Measurements from ENCODE around the gene DHRSX.
"Not testable (repeated sequence)": the region's sequence is repeated elsewhere in the genome, so short reads cannot be mapped to it uniquely, and the experiment has no call there.

Gene DHRSX

DNA sequence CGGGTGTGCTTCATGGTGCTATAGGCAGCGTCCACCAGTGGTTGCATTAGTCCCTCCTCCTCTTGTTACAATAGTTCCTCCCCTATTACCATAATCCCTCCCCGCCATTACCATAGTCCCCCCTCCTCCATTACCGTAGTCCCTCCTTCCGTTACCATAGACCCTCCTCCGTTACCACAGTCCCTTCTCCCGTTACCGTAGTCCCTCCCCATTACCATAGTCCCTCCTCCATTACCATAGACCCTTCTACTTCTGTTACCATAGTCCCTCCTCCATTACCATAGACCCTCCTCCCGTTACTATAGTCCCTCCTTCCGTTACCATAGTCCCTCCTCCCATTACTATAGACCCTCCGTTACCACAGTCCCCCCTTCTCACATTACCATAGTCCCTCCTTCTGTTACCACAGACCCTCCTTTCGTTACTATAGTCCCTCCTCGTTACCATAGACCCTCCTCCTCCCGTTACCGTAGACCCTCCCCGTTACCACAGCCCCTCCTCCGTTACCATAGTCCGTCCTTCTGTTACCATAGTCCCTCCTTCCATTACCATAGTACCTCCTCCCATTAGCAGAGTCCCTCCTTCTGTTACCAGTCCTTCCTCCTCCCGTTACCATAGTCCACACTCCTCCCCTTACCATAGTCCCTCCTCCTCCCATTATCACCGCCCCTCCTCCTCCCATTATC, 129.6 kb downstream of the DHRSX start:
- DNase-seq (ENCODE audit: low read depth in 2 of 3, low spot score in 1 of 3): no peak

DNA sequence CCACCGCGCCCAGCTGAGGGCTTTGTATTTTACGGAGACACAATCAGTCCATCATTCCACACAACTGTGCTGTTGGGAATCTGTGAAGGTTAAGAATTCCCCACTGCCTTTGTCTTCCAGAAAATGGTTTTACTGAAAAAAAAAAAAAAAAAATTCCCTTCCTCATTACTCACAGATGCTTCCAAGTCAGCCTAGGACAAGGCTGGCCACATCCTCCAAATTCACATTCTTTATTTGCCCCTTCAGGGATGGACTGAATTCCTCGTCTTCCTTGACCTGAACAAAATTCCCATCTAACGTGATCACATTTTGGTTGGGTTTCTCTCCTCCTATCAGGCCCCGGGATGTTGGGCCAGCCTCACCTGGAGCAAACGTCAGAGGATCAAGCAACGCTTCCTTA, 130.3 kb downstream of the DHRSX start:
- no peak for DNase-seq (ENCODE audit: low read depth in 2 of 3, low spot score in 1 of 3)

DNA sequence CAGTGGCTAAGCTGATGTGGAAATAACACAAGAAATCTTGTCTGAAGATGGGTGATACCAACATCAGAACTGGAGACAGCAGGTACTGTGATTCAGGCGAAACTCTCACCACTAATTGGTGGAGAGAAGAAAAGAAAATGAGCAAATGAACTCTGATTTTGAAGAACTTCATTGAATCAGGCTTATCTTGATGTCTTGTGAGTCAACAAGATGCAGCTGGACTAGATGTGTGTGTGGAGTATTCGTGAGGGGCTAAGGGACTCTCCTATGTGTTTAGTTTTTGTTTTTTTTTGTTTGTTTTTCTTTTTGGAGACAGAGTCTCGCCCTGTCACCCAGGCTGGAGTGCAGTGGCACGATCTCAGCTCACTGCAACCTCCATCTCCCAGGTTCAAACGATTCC, 131.6 kb downstream of the DHRSX start:
- no peak for DNase-seq (ENCODE audit: low read depth in 2 of 3, low spot score in 1 of 3)

DNA sequence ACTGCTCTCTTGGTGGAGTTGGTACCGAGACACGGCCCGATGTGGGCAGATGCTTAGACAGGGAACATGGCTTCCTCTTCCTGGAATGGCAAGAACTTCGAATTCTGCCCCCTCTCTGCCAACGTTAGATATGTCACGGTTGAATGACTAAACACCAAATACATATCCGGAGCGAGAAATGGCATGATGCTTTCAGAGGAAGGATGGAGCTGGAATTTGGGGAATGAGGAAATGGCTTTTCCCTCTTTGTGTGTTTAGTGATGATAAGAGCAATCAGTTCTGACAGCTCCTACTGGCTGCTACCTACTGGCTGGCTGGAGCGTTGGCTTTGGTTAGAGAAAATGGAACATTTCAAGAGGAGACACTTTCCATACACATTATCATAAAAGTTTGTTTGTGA, 140.0 kb downstream of the DHRSX start:
- DNase-seq (ENCODE audit: low read depth in 2 of 3, low spot score in 1 of 3): no peak

DNA sequence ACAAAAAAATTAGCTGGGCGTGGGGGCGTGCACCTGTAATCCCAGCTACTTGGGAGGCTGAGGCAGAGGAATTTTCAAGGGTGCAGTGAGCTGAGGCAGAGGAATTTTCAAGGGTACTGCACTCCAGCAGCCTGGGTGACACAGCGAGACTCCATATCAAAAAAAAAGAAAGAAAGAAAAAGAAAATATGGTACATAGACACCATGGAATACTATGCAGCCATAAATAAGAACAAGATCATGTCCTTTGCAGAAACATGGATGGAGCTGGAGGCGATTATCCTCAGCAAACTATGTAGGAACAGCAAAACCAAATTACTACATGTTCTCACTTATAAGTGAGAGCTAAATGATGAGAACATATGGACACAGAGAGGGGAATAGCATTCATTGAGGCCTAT, 141.3 kb downstream of the DHRSX start:
- not testable (repeated sequence) for DNase-seq (ENCODE audit: low read depth in 2 of 3, low spot score in 1 of 3)

DNA sequence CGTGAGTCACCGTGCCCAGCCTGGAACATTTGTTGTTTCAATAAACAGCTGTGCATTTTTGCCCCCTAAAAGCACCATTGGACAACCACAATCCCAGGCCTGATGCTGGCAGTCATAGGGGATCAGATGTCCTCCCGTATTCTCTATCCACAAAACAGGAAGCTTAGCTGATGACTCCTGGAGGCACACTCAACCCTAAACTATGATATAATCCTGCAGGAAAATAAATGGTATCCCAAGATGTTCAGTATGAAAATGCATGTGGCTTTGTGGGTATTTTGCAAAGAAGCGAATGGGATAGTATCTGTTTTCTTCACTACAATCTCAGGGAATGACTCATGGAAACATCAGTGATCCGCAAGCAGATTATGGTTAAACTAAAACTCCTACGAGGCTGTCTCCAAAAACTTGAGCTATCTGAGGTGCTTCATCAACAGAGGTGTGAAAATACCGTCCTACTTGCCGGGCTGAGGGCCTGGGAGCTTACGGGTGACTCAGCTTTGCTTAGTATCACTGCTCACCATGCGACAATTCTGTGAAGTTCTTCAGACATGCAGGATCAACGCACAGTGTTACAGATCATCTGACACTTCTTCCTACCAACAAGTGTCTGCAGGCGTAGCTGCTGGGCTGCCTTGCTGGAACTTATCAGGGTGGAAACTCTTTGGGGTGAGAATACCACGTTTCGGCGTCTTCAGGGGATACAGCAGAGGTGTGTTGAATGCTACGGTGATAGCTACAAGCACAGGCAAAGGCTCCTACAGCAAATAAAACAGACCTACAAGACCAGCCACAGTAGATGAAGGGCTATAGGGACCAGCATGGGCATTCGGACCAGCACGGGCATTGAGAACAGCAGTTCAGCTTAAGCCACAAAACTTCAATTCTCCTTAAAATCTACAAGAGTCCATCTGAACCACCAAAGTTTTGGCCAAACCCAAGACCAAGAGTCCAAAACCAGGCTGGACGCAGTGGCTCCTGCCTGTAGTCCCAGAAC, 148.5 kb downstream of the DHRSX start:
- no peak for DNase-seq (ENCODE audit: low read depth in 2 of 3, low spot score in 1 of 3)

DNA sequence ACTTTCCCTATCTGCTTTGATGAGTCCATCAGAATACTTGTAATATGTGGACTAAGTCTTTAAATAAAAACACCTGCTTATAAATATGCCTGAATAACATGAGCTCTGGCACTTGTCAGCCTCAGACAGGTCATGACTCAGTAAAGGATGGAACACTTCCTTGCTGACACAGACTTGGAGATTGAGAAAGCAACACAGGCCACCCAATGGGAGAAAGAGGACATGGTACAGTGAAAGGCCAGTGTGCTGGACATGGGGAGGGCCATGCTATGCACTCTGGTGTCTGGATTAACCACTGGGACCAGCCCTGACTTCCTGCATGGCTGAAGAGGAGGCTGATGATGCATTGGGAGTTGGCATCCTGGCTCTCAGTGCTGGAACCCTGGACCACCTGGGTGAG, 149.5 kb downstream of the DHRSX start:
- no peak for DNase-seq (ENCODE audit: low read depth in 2 of 3, low spot score in 1 of 3)

DNA sequence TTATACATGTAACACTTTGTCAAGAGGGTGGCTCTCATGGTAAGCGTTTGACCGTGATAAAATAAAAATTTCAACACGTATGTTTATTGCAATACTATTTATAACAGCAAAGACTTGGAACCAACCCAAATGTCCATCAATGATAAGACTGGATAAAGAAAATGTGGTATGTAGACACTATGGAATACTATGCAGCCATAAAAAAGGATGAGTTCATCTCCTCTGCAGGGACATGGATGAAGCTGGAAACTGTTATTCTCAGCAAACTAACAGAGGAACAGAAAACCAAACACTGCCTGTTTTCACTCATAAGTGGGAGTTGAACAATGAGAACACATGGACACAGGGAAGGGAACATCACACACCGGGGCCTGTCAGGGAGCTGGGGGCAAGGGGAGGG, 150.1 kb downstream of the DHRSX start:
- DNase-seq (ENCODE audit: low read depth in 2 of 3, low spot score in 1 of 3): not testable (repeated sequence)

DNA sequence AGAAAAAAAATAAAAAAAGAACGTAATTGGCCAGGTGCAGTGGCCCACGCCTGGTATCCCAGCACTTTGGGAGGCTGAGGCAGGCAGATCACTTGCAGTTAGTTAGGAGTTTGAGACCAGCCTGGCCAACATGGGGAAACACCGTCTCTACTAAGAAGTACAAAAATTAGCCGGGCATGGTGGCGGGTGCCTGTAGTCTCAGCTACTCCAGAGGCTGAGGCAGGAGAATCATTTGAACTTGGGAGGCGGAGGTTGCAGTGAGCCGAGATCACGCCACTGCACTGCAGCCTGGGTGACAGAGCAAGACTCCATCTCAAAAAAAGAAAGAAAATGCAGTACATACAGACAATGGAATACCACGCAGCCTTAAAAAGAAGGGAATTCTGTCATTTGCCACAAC, 150.7 kb downstream of the DHRSX start:
- not testable (repeated sequence) for DNase-seq (ENCODE audit: low read depth in 2 of 3, low spot score in 1 of 3)

DNA sequence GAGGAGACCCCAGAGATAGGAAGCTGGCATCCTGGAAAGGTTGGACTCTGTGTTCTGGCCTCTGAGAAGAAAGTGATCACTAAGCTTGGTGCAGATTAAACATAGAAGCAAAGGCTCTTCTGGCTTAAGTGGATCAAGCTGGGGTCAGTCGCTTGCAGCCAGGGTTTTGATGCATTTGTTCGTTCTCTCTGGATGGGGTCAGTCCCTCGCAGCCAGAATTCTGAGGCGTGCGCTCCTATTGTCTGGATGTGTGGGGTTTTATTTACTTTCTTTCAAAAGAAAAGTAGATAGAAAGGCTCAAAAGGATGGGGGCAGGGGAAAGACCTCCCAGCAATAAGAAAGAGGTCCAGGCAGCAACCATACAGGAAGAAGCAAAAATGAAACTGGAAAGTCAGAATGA, 152.6 kb downstream of the DHRSX start:
- DNase-seq (ENCODE audit: low read depth in 2 of 3, low spot score in 1 of 3): no peak

DNA sequence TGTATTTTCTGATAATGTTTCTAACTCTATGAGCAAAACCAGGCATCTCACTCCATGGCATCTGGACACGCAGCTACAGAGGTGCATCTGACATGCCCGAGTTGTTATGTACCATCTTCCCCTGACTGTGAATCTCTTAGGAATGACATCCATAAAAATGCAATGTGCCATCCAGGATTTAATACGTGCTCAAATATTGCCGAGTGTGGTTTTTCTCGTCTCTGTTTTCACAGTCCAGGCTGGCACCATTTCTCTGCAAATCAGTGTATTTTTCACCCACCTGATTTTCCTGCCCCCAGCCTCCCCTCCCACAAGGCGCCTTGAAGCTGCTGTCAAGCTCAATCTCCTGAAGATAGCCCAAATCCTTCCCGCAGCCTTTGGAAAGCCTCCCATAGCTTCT, 154.6 kb downstream of the DHRSX start:
- no peak for DNase-seq (ENCODE audit: low read depth in 2 of 3, low spot score in 1 of 3)

DNA sequence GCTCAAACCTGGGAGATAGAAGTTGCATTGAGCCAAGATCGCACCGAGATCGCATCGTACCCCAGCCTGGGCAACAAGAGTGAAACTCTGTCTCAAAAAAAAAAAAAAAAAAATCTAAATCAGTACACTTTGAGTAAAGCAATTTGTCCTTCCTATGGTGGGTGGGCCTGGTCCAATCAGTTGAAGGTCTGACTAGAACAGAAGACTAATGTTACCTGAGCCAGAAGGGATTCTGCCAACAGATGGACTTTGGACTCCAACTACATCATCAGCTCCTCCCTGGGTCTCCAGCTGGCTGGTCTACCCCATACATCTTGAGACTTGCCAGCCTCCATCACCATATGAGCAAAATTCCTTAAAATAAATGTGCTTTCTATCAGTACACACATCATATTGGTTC, 155.2 kb downstream of the DHRSX start:
- no peak for DNase-seq (ENCODE audit: low read depth in 2 of 3, low spot score in 1 of 3)

DNA sequence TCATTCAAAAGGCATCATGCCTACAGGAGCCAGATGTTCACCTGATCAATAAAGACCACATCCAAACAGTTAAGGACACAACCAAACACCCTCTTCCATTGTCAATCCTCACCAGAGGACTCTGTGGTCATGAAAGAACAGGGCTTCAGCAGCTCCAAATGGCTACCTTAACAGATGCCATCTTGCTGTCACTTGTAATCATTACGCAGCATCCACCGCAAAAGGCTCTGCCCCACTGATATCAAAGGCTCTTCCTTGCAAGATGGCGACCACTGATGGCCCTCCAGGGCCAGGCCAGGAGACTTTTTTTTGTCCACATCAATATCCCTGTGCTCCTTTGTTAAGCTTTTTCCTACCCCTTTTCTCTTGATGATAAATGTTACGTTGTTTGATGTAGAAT, 157.4 kb downstream of the DHRSX start:
- DNase-seq (ENCODE audit: low read depth in 2 of 3, low spot score in 1 of 3): no peak

DNA sequence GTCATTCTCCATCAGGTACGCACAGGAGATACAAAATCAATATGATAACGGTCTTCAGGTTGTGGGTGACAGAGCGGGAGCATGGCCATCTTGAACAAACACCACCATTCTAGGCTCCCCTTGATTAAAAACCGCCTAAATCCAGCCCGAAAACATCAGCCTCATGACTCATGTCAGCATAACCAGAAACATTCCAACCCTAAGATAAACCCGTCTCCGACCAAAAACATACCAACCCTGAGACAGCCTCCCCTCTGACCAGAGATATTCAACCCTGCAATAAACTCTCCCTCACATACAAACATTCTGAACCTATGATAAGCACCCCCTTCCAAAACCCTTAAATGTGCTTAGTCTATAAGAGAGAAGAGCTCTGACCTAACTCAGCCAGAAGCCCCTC, 157.9 kb downstream of the DHRSX start:
- no peak for DNase-seq (ENCODE audit: low read depth in 2 of 3, low spot score in 1 of 3)

DNA sequence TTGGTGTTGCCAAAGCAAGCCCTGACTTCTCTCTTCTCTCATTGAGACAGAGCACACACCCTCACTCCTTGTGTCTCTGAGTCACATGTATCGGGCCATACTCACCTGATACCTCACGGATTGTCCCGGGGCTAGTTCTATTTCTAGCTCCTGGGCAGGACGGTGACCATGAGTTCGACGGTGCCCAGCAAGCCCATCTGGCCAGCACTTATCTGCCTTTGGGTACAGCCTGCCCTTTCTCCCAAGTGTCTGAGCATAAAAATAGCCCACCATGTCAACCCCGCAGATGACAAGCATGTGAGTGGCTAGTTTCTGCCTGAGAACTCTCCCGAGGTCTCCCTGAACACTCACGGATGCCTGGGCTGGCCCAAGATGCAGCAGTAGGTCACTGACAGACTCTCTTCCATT, 158.5 kb downstream of the DHRSX start:
- no peak for DNase-seq (ENCODE audit: low read depth in 2 of 3, low spot score in 1 of 3)

DNA sequence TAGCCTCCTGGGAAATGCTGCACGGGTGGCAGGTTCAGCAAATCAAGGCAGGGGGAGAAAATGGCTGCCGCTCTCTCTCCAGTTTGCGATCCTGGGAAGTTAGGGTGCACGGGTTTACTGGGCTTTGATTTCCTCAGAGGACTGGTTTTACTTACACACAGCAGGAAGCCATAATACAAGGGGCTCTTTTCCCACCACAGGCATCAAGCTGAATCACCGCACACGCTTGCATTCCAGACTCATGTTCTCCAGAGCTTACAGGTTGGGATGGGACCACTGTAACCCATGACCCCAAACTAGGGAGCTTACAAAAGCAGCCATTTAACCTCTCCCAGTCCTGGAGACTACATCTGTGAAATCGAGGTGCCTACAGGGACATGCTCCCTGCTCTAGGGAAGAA, 159.8 kb downstream of the DHRSX start:
- no peak for DNase-seq (ENCODE audit: low read depth in 2 of 3, low spot score in 1 of 3)

DNA sequence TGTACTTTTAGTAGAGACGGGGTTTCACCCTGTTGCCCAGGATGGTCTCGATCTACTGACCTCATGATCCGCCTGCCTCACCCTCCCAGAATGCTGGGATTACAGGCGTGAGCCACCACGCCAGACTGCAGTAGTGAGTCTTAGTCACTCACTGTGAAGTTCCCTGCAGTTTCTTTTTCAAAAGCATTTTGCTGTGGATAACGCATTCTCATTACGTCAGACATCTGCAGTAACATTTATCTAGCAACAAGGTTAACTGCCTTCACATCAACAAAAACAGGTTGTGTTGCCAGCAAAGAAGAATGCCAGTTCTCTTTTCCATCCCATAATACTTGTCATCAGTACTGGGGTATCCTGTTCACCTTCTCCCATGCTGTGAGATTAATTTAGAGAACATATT, 164.6 kb downstream of the DHRSX start:
- no peak for DNase-seq (ENCODE audit: low read depth in 2 of 3, low spot score in 1 of 3)

DNA sequence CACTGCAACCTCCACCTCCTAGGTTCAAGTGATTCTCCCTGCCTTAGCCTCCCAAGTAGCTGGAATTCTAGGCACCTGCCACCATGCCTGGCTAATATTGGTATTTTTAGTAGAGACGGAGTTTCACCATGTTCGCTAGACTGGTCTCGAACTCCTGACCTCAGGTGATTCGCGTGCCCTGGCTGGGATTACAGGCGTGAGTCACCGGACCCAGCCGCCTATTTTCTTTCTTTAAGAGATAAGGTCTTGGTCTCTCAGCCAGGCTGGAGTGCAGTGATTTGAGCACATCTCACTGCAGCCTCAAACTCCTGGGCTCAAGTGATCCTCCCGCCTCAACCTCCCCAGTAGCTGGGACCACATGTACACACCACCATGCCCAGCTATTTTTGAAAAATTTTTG, 166.5 kb downstream of the DHRSX start:
- no peak for DNase-seq (ENCODE audit: low read depth in 2 of 3, low spot score in 1 of 3)

DNA sequence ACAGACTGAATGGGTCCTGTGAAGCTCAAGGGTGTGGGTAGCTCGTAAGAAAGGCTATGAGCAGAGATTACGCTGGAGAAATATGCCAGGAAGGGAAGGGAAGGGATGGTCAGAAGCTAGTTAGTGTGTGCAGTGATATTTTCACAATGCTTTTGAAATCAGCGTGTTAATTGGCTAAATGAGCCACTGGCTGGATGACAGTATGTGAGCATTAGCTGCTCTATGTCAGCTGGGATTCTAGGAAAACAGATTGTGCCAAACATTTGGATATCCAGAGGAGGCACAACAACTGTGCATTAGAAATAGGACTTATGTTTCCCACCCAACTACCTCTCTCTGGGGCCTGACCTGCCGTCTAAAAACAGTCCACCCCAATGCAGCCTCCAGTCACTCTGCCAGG, 168.5 kb downstream of the DHRSX start:
- no peak for DNase-seq (ENCODE audit: low read depth in 2 of 3, low spot score in 1 of 3)

DNA sequence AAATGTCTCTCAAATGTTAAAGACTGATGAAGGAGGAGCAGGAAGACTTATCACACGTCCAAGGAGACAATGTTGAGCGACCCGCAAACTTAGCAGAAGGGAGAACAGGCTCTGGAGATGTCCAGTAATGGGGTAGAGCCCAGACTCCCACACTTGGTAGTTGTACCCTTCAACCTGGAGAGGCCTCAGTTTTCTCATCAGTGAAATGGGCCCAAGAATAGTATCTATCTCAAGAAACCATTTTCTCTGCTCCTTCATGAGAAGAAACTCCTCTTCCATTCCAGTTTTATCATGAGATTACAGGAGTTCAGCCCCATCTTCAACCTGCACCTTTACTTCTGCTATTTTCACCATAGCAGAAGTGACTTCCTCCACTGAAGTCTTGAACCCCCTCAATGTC, 169.9 kb downstream of the DHRSX start:
- no peak for DNase-seq (ENCODE audit: low read depth in 2 of 3, low spot score in 1 of 3)

DNA sequence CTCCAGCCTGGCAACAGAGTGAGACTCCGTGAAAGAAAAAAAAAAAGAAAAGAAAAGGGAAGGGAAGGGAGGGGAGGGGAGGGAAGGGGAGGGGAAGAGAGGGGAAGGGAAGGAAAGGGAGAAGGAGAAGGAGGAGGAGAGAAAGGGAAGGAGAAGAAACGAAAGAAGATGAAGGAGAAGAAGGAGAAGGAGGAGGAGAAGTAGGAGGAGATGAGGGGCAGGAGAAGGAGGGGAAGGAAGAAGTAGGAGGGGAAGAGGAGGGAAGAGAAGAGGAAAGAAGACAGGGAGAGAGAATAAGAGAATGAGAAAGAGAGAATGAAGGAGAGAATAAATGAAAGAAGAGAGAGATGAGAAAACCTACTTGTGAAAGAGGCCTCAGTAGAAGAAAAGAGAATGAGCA, 170.3 kb downstream of the DHRSX start:
- no peak for DNase-seq (ENCODE audit: low read depth in 2 of 3, low spot score in 1 of 3)

DNA sequence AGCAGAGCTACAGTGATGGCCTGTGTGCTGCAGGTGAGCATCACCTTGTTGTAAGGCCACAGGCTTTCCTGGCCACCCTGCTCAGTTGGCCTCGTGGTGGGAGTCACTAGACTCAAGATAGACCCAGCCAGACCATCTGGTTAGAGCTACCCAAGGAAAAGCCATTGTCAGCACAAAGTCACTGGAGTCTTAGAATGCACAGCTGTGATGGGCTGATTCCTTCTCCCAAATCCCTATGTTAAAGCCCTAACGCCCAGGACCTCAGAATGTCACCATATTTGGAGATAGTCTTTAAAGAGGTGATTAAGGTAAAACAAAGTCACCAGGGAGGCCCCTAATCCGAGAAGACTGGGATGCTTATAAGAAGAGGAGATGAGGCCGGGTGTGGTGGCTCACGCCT, 173.4 kb downstream of the DHRSX start:
- DNase-seq (ENCODE audit: low read depth in 2 of 3, low spot score in 1 of 3): no peak
